Hematopoietic multipotent progenitor cell treated with erythropoietin and hydrocortisone succinate and interleukin-3 and kit ligand, for 4 days (in vitro differentiated cells): ENCODE results near the gene NEUROG3.
"Not testable (repeated sequence)": the region's sequence is repeated elsewhere in the genome, so short reads cannot be mapped to it uniquely, and the experiment has no call there.

Source experiments
- DNase-seq: peaks from one replicate; pipeline ENCODE4 v3.0.0-alpha.2; 2015

NEUROG3 gene

DNA sequence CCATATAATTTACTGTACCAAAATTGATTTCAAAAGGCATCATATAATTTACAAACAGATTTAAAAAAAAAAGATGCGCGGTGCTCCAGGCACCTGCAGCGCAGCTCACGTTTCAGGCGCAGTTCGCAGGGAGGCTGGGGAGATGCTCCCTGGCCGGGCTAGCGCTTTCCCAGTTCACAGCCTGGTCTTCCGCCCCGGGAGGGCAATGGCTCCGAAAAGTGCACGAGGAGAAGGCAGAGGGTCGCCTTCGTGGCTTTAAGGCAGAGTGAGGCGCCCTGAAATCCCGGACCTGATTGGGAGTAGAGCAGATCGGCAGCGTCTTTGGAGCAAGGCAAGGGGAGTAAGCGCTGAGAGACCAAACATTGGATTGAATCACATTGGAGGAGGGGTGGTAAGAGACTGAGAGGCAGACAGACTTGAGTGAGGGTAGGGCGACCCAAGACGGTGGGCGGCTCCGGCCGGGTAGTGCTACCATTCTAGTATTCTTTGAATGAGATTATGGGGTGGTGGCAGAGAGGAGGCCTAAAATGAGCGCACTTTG, 1.5 kb downstream of the NEUROG3 start:
- DNase-seq, result no peak

DNA sequence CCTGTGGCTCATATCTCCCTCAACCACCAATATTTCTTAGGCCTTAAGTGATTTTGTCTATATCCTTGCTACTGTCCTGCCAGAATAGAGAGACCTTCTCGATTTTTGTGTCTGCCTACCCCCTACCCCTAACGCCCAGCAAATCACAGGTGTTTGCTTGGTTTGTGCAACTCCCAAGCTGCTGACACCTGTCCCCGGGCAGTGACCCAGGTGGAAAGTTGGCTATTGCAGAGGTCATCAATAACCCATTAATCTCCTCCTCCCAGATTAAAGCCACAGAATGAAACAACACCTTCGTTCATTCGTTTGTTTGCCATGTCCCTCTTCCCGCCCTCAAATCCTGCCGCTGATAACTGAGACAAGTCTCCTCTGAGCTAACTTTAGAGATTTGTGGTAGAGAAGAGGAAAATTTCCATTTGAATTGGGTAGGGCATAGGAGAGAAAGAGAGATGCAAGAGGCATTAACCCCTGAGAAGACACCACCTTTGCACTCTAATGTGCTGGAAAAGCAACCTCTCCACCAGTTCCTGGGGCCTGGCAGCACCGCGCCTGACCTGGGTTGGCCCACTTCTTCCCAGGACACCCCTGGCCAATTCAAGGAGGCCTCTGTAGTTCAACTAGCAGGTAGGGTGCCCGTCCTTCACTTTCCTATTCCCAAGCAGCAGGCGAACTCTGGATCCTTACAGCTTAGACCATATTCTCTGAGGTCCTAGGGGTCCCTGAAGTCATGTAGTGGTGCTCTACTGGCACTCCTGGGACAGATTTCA, 3.0 kb downstream of the NEUROG3 start:
- DNase-seq, result no peak

DNA sequence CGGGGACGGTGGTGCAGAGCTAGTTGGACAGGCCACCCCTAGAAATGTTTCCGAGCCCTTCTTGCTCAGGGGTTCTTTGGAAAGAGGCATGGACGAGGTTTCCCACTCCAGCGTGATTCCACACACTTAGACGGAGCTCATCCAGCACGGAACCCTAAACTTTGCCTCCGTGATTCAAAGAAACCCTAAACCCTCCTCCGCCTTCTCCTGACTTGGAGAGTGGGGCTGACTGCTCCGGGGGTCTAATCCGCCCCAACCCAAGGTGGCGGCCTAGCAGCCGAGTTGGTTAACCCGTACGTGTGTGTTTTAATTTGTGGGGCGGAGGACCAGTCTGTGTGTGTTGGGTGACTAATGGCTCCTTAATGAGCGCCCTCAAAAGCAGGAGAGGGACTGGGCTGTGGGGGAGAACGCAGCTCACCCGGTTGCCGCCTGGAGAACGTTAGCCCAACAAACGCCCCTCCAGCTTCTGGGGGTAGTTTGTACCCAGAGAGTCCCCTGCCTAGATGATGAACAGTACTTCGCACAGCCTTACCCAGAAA, 3.8 kb downstream of the NEUROG3 start:
- no peak for DNase-seq

DNA sequence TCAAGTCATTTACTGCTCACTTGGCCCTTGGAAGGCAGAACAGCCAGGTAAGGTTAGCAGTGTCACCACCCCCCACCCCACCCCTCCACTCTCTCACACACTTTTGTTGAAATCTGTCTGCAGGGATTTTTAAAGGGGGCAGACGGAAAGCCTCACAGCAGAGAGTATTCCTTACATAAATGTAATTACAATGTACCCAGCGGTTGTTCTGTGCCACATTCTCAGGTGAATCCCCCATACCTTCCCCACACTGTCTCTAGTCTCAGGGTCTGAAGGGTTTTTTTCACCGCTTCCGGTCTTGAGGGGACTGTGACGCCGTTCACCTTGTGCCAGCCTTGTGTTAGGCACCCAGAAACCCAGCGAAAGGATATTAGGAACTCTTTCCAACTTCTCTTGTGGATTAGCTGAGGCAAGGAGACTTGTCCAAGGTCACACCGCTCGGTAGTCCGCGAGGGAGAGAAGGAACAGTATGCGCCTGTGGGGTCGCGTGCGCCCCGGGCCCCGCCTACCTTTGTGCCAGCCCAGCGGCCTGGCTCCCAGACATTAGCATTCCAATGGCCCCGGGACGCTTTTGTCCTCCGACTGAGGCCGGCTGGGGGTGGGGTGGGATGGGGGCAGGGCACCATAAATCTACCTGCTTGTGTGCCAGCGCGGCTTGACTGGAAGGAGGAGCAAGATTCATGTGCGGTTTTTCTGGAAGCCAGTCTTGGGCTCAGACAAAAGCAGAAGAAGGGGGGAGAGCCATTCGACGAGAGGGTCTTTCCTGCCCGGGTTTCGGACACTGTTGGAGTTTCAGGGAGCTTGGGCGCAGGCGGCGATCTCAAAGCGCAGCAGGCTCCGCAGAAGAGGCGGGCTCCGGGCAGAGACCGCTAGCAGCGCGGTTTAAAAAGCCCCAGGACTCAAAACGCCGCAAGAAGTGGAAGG, 4.5 kb downstream of the NEUROG3 start:
- no peak for DNase-seq

DNA sequence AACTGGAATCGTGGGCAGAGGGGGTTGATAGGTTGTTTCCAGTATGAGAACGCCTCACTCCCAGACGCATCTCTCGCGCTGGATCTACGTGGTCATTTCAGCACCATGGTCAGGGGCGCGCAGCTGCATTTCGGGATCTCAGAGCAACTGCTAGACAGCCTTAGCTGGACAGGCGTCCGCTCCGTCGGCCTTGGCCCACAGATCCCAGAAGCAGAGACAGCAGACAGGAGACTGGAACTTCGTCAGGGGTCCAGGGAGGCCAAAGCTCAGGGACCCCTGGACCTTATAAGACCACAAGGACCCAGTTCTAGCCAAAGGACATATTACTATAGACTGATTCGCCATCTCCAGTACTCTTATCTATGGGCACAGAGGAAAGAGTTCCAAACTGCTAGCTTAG, 5.3 kb downstream of the NEUROG3 start:
- peak; percentile 80 for DNase-seq

DNA sequence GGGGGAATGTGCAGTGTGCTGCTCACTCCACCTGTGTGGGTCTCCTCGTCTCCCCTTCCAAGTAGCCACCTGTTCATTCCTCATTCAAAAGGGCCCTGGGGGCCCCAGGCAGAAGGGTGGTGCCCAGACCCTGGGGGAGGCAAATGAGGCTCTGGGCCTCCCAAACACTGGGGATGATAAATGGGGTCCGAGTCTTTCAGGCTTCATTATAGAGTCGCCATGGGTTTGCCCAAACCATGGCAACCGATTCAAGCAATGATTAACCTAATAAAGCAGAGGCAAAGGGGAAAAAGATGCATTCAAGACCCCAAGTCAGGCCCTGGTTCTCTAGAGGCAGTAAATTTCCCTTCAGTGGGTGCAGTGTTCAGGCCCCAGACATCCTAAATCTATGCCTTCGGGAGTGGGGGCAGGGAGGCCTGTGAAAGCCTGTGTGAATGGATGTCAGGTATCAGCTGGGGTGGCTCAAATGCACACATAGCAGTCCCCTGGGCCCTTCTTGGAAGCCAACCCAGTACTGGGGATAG, 10.4 kb downstream of the NEUROG3 start:
- no peak for DNase-seq

DNA sequence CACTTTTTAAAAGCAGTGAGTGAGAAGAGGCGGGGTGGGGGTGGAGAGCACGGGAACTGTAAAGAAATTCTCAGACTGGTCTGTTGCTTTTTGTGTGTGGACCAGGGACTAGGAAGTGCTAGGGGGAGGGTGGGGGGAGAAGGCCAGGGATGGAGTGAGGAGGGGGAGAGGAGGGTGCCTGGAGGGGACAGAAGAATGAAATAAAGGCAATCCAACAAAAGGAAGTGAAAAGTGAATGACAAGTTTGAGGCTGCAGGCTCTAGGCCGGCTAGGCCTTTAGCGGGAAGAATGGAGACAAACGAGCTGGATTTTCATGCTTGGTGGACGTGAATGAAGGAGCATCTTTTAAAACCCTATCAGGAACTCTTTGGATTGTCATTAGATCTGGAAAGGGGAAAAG, 13.7 kb downstream of the NEUROG3 start:
- DNase-seq, result no peak

DNA sequence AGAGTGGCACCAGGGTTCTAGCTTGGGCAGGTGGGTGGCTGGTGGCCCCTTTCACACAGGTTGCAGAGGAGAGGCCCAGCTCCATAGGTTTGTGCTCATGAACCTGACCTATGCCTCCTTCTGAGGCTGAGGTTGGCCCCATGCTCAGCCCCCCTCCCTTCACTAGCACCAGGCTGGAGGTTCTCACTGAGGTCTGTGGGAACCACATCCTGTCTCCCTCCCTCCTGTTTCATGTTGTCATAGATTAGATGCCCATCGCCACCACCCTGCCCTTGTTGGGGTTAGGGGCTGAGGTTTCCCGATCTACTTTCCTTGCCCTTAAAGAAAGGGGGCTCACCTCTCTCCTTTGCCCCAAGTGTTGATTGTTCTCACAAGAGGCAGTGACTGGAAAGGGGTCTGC, 14.7 kb downstream of the NEUROG3 start:
- peak; percentile 58 for DNase-seq

DNA sequence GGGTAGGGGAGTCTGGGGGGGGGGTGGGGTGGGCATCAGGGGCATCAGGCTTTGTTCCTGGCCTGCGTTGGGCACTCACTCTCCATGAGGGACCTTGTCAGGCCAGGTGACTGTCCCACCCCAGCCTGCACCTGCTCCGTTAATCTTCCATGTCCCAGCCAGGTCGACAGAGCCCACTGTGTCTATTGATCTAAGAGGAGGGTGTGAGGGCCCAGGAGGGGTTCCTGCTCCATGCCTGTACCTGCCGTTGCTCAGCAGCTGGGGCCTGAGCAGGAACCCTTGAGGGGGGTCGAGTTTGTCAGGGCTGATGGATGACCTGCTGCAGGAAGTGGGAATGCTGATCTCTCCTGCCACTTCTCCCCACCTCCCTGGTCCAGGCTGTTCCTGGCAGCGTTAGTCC, 18.6 kb downstream of the NEUROG3 start:
- DNase-seq, result no peak

DNA sequence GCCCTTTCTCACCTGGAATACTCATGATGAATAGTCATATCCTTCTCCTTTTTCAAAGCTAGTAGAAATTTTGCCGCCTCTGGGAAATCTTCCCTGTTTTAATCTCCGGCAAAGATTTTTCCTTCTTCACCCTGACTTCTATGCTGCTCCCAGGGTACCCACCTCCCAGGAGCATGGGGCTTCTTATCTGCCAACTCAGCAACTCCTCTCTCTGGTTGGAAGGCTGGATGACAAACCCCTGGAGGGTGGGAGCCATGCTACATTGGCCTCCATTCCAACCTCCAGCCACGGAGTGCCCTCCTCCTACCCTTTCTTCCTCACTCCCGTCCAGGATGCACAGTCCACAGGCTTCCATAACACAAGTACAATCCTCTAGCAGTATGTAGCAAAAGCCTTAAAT, 19.9 kb downstream of the NEUROG3 start:
- no peak for DNase-seq

DNA sequence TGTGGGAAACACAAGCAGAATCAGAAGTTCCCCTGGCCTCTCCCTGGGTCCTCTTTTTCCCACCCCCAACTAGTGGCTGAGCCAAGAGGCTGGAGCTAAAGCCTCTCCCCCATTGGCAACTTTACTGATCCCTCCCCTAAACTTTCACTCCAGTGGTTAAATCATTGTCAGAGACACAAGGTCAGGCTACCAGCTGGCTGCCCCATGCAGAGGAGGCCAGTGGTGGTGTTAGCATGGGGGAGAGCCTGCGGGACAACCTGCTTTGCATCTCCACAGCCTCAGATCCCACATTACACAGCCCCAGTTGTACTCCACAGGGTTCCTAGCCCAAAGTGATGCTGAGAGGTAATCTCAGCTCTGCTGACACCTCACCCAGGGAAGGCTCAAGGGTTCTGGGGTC, 21.0 kb downstream of the NEUROG3 start:
- no peak for DNase-seq

DNA sequence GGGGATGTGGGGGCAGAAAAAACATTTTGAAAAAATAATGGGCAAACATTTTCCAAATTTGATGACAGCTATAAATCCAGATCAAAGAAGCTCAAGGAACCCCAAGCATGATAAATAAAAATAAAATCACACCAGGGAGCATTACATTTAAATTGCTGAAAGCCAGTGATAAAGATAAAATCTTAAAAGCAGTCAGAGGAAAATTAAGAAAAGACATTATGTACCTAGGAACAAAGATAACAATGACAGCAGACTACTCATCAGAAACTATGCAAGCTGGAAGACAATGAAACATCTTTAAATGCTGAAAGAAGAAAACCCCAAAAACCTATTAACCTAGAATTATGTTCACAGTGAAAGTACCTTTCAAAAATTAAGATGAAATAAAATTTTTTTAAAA, 23.3 kb downstream of the NEUROG3 start:
- DNase-seq, result no peak

DNA sequence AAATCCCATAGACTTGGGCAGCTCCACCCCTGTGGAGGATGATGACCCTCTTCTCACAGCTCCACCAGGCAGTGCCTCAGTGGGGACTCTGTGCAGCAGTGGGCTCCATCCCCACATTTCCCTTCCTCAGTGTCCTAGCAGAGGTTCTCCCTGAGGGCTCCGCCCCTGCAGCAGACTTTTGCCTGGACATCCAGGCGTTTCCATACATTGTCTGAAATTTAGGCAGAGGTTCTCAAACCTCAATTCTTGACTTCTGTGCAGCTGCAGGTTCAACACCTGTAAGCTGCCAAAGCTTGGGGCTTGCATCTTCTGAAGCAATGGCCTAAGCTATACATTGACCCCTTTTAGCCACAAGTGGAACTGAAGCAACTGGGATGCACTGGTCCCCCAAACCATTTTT, 31.8 kb downstream of the NEUROG3 start:
- no peak for DNase-seq

DNA sequence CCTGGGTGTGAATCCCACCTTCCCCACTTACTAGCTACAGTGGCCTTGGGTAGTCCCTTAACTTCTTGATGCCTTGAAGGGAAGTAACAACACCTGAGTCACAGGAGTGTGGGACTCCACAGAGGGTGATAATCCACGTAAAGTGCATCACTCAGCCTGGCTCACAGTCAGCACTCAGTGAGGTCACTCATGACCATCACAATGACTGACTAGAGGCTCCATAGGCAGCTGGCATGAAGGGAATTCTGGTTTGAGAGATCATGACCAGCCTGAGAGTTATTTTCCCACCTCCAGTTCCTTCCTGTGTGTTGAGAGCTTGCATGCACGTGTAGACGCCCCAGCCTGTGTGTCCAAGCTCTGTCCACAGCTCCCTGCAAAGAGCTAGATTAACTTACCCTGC, 34.8 kb downstream of the NEUROG3 start:
- no peak for DNase-seq

DNA sequence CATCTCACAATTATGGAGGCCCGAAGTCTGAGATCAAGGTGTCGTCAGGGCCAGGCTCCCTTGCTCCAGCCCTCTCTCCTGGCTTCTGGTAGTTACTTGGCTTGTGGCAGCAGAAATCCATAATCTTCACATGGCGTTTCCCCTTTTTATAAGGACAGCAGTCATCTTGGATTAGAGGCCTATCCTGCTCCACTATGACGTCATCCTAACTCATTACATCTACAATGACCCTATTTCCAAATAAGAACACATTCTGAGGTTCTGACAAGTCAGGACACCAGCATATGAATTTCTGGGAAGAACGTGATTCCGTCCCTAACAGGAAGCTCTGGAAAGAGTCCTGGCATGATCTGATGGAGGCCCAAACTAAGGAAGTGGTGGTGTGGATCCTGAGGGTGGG, 35.8 kb downstream of the NEUROG3 start:
- DNase-seq, result no peak

DNA sequence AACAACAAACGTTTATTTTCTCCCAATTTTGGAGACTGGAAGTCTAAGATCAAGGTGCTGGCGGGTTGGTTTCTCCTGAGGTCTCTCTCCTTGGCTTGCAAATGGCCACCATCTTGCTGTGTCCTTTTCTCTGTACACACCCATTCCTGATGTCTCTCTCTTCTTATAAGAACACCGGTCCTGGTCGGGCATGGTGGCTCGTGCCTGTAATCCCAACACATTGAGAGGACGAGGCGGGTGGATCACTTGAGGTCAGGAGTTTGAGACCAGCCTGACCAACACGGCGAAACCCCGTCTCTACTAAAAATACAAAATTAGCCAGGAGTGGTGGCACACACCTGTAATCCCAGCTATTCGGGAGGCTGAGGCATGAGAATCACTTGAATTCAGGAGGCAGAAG, 36.7 kb downstream of the NEUROG3 start:
- not testable (repeated sequence) for DNase-seq

DNA sequence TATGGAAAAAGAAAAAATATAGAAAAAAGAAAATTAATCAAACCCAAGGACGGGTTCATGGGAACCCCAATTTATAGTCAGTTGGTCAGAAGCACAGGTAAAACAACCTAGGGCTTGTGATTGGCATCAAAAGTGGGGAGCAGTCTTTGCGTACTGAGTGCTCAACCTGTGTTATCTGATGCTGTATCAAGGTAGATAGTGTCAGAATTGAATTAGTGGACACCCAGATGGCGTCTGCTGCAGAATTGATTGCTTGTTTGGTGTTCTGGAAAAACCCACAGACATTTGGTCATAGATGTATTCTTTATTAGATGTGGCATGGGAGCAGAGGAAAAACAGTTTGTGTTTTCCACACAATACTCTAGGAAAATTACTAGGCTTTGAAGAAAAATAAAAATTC, 39.6 kb downstream of the NEUROG3 start:
- DNase-seq, result no peak

DNA sequence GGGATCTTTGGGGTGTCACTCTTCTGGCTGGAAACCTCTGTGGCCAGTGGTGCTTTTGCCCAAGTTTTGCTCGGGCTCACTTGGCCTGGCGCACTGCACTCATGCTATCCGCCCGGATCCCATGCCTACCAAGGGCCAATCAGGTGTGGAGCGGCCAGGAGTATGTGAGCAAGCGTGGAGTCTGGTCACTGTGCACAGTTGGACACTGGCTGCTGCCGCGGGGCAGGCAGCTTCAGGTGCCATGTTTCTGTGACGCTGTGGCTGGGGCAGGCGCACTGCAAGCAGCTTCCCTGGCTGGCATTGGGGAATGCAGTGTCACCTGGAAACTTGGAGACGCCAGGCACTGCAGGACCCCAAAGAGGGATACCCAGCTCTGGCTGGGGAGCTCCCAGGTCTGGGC, 45.3 kb downstream of the NEUROG3 start:
- DNase-seq, result no peak
